H9 (cell line): ENCODE data around the gene ST13. TPM values are rescaled to one million over a fixed set of nuclear protein-coding genes. Genes with fewer than 3 reads are reported as not detected.

Source experiments
- DNase-seq: peaks from one replicate; pipeline ENCODE4 v3.0.0-alpha.2; 2017
- H2AFZ ChIP-seq: one replicate; pipeline ENCODE4 v1.6.1; 2013; ENCODE audit warnings: mild to moderate bottlenecking, low read length, control low read depth, moderate library complexity
- H2AK5ac ChIP-seq: 2 replicates; pipeline ENCODE4 v1.6.1; 2013; ENCODE audit warnings: low read length, control low read depth, mixed read lengths; ENCODE audit not compliant: insufficient read length
- H2BK120ac ChIP-seq: one replicate; pipeline ENCODE4 v1.6.1; 2013; ENCODE audit warnings: low read depth, mild to moderate bottlenecking, low read length, control low read depth, inconsistent platforms; ENCODE audit not compliant: poor library complexity, severe bottlenecking
- H2BK12ac ChIP-seq: 2 replicates; pipeline ENCODE4 v1.6.1; 2013; ENCODE audit warnings: low read length, control low read depth, mixed read lengths, low read depth; ENCODE audit not compliant: insufficient read length
- H2BK15ac ChIP-seq: 2 replicates; pipeline ENCODE4 v1.6.1; 2013; ENCODE audit warnings: low read depth, low read length, control low read depth
- H2BK20ac ChIP-seq: one replicate; pipeline ENCODE4 v1.6.1; 2013; ENCODE audit warnings: low read depth, mild to moderate bottlenecking, low read length, control low read depth, inconsistent platforms; ENCODE audit not compliant: poor library complexity, severe bottlenecking
- H2BK5ac ChIP-seq: 2 replicates; pipeline ENCODE4 v1.6.1; 2013; ENCODE audit warnings: low read length, control low read depth, mixed read lengths; ENCODE audit not compliant: insufficient read length
- H3K14ac ChIP-seq: 2 replicates; pipeline ENCODE4 v1.6.1; 2013; ENCODE audit warnings: low read length, control low read depth; ENCODE audit not compliant: insufficient read depth
- H3K18ac ChIP-seq: 2 replicates; pipeline ENCODE4 v1.6.1; 2013; ENCODE audit warnings: low read depth, mild to moderate bottlenecking, mixed read lengths, low read length, control low read depth; ENCODE audit not compliant: insufficient read length
- H3K23ac ChIP-seq: 2 replicates; pipeline ENCODE4 v1.6.1; 2013; ENCODE audit warnings: low read length, control low read depth, mixed read lengths, low read depth; ENCODE audit not compliant: insufficient read length
- H3K23me2 ChIP-seq: 2 replicates; pipeline ENCODE4 v1.6.1; 2013; ENCODE audit warnings: low read depth, mild to moderate bottlenecking, mixed read lengths, low read length, control low read depth; ENCODE audit not compliant: insufficient read length, poor library complexity, severe bottlenecking
- H3K27ac ChIP-seq: 2 replicates; pipeline ENCODE4 v1.5.1; 2013; ENCODE audit warnings: low read length, control low read depth, mixed read lengths, low read depth; ENCODE audit not compliant: insufficient read length
- H3K27me3 ChIP-seq: 2 replicates; pipeline ENCODE4 v1.6.1; 2013; ENCODE audit warnings: low read length, control low read depth, inconsistent platforms; ENCODE audit not compliant: insufficient read depth
- H3K4ac ChIP-seq: 2 replicates; pipeline ENCODE4 v1.6.1; 2013; ENCODE audit warnings: low read depth, mild to moderate bottlenecking, control low read depth, inconsistent platforms, low read length, moderate library complexity
- H3K4me1 ChIP-seq: 2 replicates; pipeline ENCODE4 v1.6.1; 2013; ENCODE audit warnings: low read length, control low read depth, inconsistent platforms; ENCODE audit not compliant: insufficient read depth
- H3K4me2 ChIP-seq: 2 replicates; pipeline ENCODE4 v1.6.1; 2013; ENCODE audit warnings: low read length, control low read depth, mixed read lengths; ENCODE audit not compliant: insufficient read length, insufficient read depth
- H3K56ac ChIP-seq: 2 replicates; pipeline ENCODE4 v1.6.1; 2013; ENCODE audit warnings: low read depth, mild to moderate bottlenecking, mixed read lengths, low read length, control low read depth; ENCODE audit not compliant: insufficient read length
- H3K79me1 ChIP-seq: 2 replicates; pipeline ENCODE4 v1.6.1; 2013; ENCODE audit warnings: low read depth, mild to moderate bottlenecking, moderate library complexity, low read length, control low read depth, inconsistent platforms; ENCODE audit not compliant: insufficient read depth, poor library complexity, severe bottlenecking
- H3K79me2 ChIP-seq: 2 replicates; pipeline ENCODE4 v1.6.1; 2013; ENCODE audit warnings: low read length, control low read depth, inconsistent platforms; ENCODE audit not compliant: insufficient read depth
- H3K9ac ChIP-seq: 2 replicates; pipeline ENCODE4 v1.6.1; 2013; ENCODE audit warnings: low read length, control low read depth, mixed read lengths; ENCODE audit not compliant: insufficient read length; ENCODE audit errors: extremely low read depth
- H3K9me3 ChIP-seq: one replicate; pipeline ENCODE4 v1.6.1; 2013; ENCODE audit warnings: low read depth, low read length, inconsistent platforms; ENCODE audit not compliant: control insufficient read depth
- H3T11ph ChIP-seq: one replicate; pipeline ENCODE4 v1.6.1; 2013; ENCODE audit warnings: mild to moderate bottlenecking, low read length, control low read depth, inconsistent platforms
- H4K20me1 ChIP-seq: one replicate; pipeline ENCODE4 v1.6.1; 2013; ENCODE audit not compliant: control insufficient read depth, insufficient read length, insufficient read depth
- H4K5ac ChIP-seq: 2 replicates; pipeline ENCODE4 v1.6.1; 2013; ENCODE audit warnings: low read depth, mild to moderate bottlenecking, mixed read lengths, low read length, control low read depth; ENCODE audit not compliant: insufficient read length
- H4K8ac ChIP-seq: replicated peaks from 2 replicates; pipeline ENCODE4 v1.6.1; 2013; ENCODE audit warnings: low read length, control low read depth, mixed read lengths, low read depth; ENCODE audit not compliant: insufficient read length
- H4K91ac ChIP-seq: 2 replicates; pipeline ENCODE4 v1.6.1; 2013; ENCODE audit warnings: low read depth, mild to moderate bottlenecking, moderate library complexity, mixed read lengths, low read length, control low read depth; ENCODE audit not compliant: insufficient read length
- H3K27ac Mint-ChIP-seq, 3 experiments: 2 replicates in 2 of 3; 3 replicates in 1 of 3; pipeline ENCODE4 v1.8.0; 2020 to 2021; ENCODE audit warnings: mixed read lengths in 3 of 3, mild to moderate bottlenecking in 1 of 3, moderate library complexity in 1 of 3
- H3K27me3 Mint-ChIP-seq: 2 replicates; pipeline ENCODE4 v1.8.0; 2021; ENCODE audit warnings: low read depth, mild to moderate bottlenecking, moderate library complexity, mixed read lengths
- H3K36me3 Mint-ChIP-seq, 3 experiments: 2 replicates in 2 of 3; 3 replicates in 1 of 3; pipeline ENCODE4 v1.8.0; 2020 to 2021; ENCODE audit warnings: low read depth in 3 of 3, mixed read lengths in 3 of 3; ENCODE audit not compliant: insufficient read depth in 1 of 3
- H3K4me1 Mint-ChIP-seq, 2 experiments: 2 replicates each; pipeline ENCODE4 v1.8.0; 2020; ENCODE audit warnings: mixed read lengths in 2 of 2
- H3K4me3 Mint-ChIP-seq, 2 experiments: 2 replicates in 1 of 2; 3 replicates in 1 of 2; pipeline ENCODE4 v1.8.0; 2020 to 2021; ENCODE audit warnings: mild to moderate bottlenecking in 2 of 2, mixed read lengths in 2 of 2, moderate library complexity in 1 of 2
- H3K9me3 Mint-ChIP-seq, 2 experiments: 2 replicates in 1 of 2; 3 replicates in 1 of 2; pipeline ENCODE4 v1.8.0; 2020; ENCODE audit warnings: mild to moderate bottlenecking in 2 of 2, mixed read lengths in 2 of 2, moderate library complexity in 1 of 2
- CTCF ChIP-seq: fragments of 200-600 bp; sonication (generic); conservative IDR thresholded peaks from 3 replicates; pipeline ENCODE4 v1.8.0; 2021; ENCODE audit warnings: antibody characterized with exemption, mild to moderate bottlenecking
- total RNA-seq: library from RNA; stranded (reverse); gene quantifications from 2 replicates; pipeline ENCODE4 v1.2.1, GENCODE V29; 2021

ST13 gene
- total RNA-seq, 1 experiment from 2014 or later: 353 TPM

GRCh38 chr22:40791241-40791640, 65.2 kb downstream of the ST13 start:
- no peak overlapping the region for H2AFZ ChIP-seq
- H3K4me3 Mint-ChIP-seq: no peak overlapping the region
- no peak overlapping the region for H4K91ac ChIP-seq
- no peak overlapping the region for H3K18ac ChIP-seq
- H3K79me1 ChIP-seq: no peaks in the 10 kb centered on the region
- H3K27me3 Mint-ChIP-seq: no peaks in the 10 kb centered on the region
- no peak overlapping the region for H2BK20ac ChIP-seq
- no peak overlapping the region for H3K23ac ChIP-seq
- no peak overlapping the region for H4K8ac ChIP-seq
- no peak overlapping the region for H3K4me2 ChIP-seq
- no peaks in the 10 kb centered on the region for H3K23me2 ChIP-seq
- no peak overlapping the region for H3T11ph ChIP-seq
- H3K4ac ChIP-seq: no peak overlapping the region
- H3K9me3 Mint-ChIP-seq: no peaks in the 10 kb centered on the region
- no peak overlapping the region for H2BK120ac ChIP-seq
- no peak for TF ChIP-seq CTCF
- no peaks in the 10 kb centered on the region for H3K27me3 ChIP-seq
- no peaks in the 10 kb centered on the region for H4K20me1 ChIP-seq
- H3K27ac Mint-ChIP-seq: peak overlapping the region in 1 of 3 experiments; percentile 59; a peak in 2 of 7 replicates
- DNase-seq: no peak
- no peaks in the 10 kb centered on the region for H3K9me3 ChIP-seq
- H3K36me3 Mint-ChIP-seq: peaks cover 5 to 55% (median 24%) of the 10 kb centered on the region in 3 experiments; a peak in 6 of 7 replicates
- no peak overlapping the region for H3K27ac ChIP-seq
- H3K9ac ChIP-seq: no peak overlapping the region
- no peak overlapping the region for H2AK5ac ChIP-seq
- H3K56ac ChIP-seq: no peak overlapping the region
- no peak overlapping the region for H2BK15ac ChIP-seq
- H2BK5ac ChIP-seq: no peak overlapping the region
- no peak overlapping the region for H2BK12ac ChIP-seq
- peak overlapping the region; percentile 63 for H4K5ac ChIP-seq
- H3K79me2 ChIP-seq: no peaks in the 10 kb centered on the region
- peaks cover 5 to 10% of the 10 kb centered on the region in 2 experiments for H3K4me1 Mint-ChIP-seq
- H3K14ac ChIP-seq: no peak overlapping the region
- no peaks in the 10 kb centered on the region; the same call in 1 of the 2 replicates for H3K4me1 ChIP-seq
